ENCODE results near the gene DHX38.
"Not testable (repeated sequence)": the region's sequence is repeated elsewhere in the genome, so short reads cannot be mapped to it uniquely, and the experiment has no call there.

DNA sequence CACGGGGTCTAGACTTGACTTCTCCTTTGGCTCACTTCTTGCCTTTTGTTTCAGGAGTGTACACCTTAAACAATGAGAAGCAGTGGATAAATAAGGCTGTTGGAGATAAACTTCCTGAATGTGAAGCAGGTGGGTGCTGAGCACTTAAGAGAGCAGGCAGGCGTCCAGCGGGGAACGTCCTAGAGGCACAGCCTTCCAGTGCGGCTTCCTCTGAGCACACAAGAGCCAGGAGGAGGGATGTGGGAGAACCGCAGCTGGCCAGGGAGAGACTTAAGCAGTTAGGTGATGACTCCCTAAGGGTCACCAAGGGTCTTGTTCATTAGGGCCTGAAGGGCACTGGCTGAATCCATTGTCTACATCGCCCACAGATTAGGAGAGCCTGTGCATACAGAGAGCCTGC, 34.6 kb upstream of the DHX38 start:
- TF ChIP-seq, protein P1, sequence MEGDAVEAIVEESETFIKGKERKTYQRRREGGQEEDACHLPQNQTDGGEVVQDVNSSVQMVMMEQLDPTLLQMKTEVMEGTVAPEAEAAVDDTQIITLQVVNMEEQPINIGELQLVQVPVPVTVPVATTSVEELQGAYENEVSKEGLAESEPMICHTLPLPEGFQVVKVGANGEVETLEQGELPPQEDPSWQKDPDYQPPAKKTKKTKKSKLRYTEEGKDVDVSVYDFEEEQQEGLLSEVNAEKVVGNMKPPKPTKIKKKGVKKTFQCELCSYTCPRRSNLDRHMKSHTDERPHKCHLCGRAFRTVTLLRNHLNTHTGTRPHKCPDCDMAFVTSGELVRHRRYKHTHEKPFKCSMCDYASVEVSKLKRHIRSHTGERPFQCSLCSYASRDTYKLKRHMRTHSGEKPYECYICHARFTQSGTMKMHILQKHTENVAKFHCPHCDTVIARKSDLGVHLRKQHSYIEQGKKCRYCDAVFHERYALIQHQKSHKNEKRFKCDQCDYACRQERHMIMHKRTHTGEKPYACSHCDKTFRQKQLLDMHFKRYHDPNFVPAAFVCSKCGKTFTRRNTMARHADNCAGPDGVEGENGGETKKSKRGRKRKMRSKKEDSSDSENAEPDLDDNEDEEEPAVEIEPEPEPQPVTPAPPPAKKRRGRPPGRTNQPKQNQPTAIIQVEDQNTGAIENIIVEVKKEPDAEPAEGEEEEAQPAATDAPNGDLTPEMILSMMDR (CRISPR knock-in tag; IDR thresholded peaks at IDR 0.05): not testable (repeated sequence)
- TF ChIP-seq MAFF (IDR thresholded peaks at IDR 0.05; ENCODE audit: low read depth, low read length); PHF8 (CRISPR knock-in tag; IDR thresholded peaks at IDR 0.05); KDM2A (CRISPR knock-in tag; IDR thresholded peaks at IDR 0.05; ENCODE audit: borderline replicate concordance, low read depth); SRF (IDR thresholded peaks at IDR 0.05; ENCODE audit: low read depth, low read length); SUZ12 (IDR thresholded peaks at IDR 0.05; ENCODE audit: low read depth, low read length); FOXO1 (CRISPR knock-in tag; IDR thresholded peaks at IDR 0.05); GMEB1 (CRISPR knock-in tag; IDR thresholded peaks at IDR 0.05; ENCODE audit: borderline replicate concordance); RXRA (CRISPR knock-in tag; IDR thresholded peaks at IDR 0.05); SP4 (CRISPR knock-in tag; IDR thresholded peaks at IDR 0.05); SIN3A (IDR thresholded peaks at IDR 0.05; ENCODE audit: borderline replicate concordance, low read depth, low read length); ZNF589 (CRISPR knock-in tag; conservative IDR thresholded peaks at IDR 0.05): not testable (repeated sequence)
- TF ChIP-seq, protein P2, sequence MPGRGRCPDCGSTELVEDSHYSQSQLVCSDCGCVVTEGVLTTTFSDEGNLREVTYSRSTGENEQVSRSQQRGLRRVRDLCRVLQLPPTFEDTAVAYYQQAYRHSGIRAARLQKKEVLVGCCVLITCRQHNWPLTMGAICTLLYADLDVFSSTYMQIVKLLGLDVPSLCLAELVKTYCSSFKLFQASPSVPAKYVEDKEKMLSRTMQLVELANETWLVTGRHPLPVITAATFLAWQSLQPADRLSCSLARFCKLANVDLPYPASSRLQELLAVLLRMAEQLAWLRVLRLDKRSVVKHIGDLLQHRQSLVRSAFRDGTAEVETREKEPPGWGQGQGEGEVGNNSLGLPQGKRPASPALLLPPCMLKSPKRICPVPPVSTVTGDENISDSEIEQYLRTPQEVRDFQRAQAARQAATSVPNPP (CRISPR knock-in tag; IDR thresholded peaks at IDR 0.05): not testable (repeated sequence)
